HG02870 (cell line): ENCODE measurements around the gene SNX13.

ENCODE experiments used
- ATAC-seq: cut with Tn5 transposase; IDR thresholded peaks from one replicate; pipeline ENCODE4 v1.9.1; 2021; ENCODE audit warnings: mild to moderate bottlenecking, moderate library complexity; ENCODE audit not compliant: unreplicated experiment

The SNX13 gene

GRCh38 chr7:17940302-17940883 is at the start of gene SNX13:
Gene SNX13 (minus strand): TSS chr7:17940494. CDS start chr7:17940295, 199 bp downstream.
- ATAC-seq = peak; percentile 91

GRCh38 chr7:17989546-17989945 is 49.3 kb upstream of the SNX13 start:
- ATAC-seq = no peak

GRCh38 chr7:17988858-17989257 is 48.6 kb upstream of the SNX13 start:
- ATAC-seq = no peak

- no peak for ATAC-seq
These were observed 47.8 kb upstream of the SNX13 start for GRCh38 chr7:17988141-17988540.

GRCh38 chr7:17986851-17987250 is 46.6 kb upstream of the SNX13 start:
- no peak for ATAC-seq

GRCh38 chr7:17985473-17986239 is 45.4 kb upstream of the SNX13 start:
- no peak for ATAC-seq

GRCh38 chr7:17984288-17984687 is 44.0 kb upstream of the SNX13 start:
- no peak for ATAC-seq

GRCh38 chr7:17983221-17984062 is 43.1 kb upstream of the SNX13 start:
- ATAC-seq = no peak

GRCh38 chr7:17976952-17977351 is 36.7 kb upstream of the SNX13 start:
- no peak for ATAC-seq

- no peak for ATAC-seq
These were observed 31.1 kb upstream of the SNX13 start for GRCh38 chr7:17971411-17971810.

GRCh38 chr7:17968791-17969715 is 28.8 kb upstream of the SNX13 start:
- ATAC-seq = no peak

- no peak for ATAC-seq
These were observed 26.4 kb upstream of the SNX13 start for GRCh38 chr7:17966706-17967105.

- no peak for ATAC-seq
These were observed 25.3 kb upstream of the SNX13 start for GRCh38 chr7:17965603-17966002.

GRCh38 chr7:17963281-17963680 is 23.0 kb upstream of the SNX13 start:
- ATAC-seq = no peak

- ATAC-seq = no peak
These were observed 22.4 kb upstream of the SNX13 start for GRCh38 chr7:17962652-17963051.

- ATAC-seq = no peak
These were observed 17.6 kb upstream of the SNX13 start for GRCh38 chr7:17957871-17958270.

GRCh38 chr7:17952387-17952786 is 12.1 kb upstream of the SNX13 start:
- ATAC-seq = peak; percentile 99

- ATAC-seq = no peak
These were observed 11.5 kb upstream of the SNX13 start for GRCh38 chr7:17951742-17952254.

GRCh38 chr7:17948526-17949238 is 8.4 kb upstream of the SNX13 start:
- ATAC-seq = no peak

- no peak for ATAC-seq
These were observed 7.3 kb upstream of the SNX13 start for GRCh38 chr7:17947620-17948019.
